GM19238 (cell line): Measurements from ENCODE around the gene CPLX1.
"Not testable (repeated sequence)": the region's sequence is repeated elsewhere in the genome, so short reads cannot be mapped to it uniquely, and the experiment has no call there.

Experiments
- DNase-seq: peaks from one replicate; pipeline ENCODE4 v3.0.0; 2011; ENCODE audit warnings: low spot score; ENCODE audit not compliant: insufficient read length

CPLX1 gene

DNA sequence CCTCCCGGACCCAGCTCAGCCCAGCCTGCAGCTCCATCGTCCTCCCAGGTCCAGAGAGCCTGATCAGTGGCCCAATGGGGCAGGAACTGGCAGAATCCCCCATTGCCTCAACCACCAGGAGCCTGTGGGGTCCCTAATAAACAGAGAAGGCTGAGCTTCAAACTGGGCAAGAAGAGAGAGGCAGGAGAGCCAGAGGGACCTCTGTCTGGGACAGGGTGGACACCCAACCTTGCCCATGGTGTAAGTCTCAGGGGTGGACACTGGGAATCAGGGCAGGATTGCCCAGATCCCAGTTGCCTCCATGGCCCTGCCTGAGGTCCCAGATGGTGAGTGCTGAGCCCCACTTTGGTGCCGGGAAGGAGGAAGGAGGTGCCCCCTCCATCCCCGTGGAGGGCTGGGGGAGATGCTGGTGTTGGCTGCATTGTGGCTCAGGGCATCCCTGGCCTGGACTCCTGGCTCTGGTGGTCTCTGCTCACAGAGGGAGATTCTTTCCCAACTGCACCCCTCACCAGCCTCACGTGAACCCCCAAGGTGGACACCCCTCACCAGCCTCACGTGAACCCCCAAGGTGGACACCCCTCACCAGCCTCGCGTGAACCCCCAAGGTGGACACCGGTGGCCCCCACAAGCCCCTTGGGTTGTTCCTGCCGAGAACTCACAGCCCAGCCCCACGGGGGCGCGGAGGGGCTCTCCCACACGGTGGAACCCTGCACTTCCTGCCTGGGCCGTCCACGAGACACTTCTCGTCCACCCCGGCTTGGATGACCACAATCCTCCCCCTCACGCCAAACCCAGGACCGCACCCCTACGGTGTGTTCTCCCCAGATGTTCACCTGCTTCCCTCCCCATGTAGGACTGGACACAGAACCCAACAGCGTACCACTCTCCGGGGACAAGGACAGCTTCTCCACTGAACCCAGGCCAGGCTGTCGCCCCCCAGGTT is 5.4 kb downstream of the CPLX1 start:
- DNase-seq = no peak

DNA sequence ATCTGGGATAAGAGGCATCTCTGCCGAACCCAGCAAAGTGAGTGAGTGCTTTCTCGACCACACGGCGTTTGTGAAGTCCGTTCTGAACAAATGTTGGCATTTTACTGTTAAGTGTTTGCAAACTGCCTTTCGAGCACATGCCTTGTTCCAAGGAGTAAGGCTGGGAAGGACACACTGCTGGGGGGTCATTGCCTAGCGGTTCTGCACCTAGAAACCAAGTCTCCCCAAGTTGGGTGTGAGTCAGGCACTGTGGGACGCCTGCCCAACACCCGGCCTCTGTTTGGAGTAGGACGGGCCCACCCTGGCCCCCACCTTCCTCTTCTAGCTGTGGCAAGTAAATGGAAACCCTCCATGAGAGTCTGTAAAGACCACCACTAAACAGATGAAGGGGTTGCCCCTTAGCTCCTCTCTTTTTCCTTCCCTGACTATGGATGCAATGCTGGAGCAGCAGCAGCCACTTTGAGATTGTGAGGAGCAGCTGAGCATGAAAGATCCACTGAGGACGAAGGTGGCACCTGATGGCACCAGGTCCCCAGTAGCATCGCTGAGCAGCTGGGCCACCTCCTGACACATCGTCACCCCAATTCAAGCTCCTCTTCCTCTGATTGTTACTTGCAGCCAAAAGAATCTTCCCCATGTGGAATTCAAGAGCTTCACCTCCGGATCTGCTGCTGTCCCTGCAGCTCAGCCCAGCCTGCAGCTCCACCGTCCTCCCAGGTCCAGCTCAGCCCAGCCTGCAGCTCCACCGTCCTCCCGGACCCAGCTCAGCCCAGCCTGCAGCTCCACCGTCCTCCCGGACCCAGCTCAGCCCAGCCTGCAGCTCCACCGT is 6.3 kb downstream of the CPLX1 start:
- DNase-seq = no peak

DNA sequence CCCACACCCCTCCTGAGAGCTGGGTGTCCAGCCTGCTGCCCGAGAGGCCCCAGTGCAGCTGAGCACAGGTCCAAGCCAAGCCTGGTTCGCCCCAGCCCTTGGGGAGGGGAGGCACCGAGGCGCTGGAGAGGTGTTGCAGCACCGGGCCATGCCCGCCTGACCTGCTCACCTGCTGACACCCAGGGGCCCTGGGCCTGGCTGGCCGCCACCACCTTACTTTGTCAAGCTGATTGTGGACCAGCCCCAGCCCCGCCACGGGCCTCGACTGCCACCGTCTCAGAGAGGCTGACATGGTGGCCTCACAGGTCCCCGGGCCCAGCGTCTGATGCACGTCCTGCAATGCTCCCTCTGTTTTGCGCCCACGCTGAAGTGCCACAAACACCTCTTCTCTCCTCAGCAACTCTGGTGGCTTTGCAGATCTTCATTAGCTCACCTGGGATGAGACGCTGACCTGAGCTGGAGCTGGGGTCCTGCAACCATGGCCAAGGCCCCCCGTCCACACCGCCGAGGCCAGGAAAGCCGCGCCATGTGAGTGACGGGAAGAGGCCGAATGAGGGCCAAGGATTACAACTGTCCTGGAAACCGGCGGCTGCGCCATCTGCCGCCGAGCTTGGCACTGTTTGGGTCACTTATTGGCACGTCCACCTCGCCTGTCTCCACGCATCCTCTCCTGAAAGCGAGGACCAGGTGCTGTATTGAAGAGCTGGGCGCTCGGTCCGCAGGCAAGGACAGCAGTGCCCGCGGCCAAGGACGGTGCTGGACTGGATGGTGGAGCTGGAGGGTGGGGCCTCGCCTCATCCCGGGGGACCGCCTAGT is 7.6 kb downstream of the CPLX1 start:
- DNase-seq = no peak

DNA sequence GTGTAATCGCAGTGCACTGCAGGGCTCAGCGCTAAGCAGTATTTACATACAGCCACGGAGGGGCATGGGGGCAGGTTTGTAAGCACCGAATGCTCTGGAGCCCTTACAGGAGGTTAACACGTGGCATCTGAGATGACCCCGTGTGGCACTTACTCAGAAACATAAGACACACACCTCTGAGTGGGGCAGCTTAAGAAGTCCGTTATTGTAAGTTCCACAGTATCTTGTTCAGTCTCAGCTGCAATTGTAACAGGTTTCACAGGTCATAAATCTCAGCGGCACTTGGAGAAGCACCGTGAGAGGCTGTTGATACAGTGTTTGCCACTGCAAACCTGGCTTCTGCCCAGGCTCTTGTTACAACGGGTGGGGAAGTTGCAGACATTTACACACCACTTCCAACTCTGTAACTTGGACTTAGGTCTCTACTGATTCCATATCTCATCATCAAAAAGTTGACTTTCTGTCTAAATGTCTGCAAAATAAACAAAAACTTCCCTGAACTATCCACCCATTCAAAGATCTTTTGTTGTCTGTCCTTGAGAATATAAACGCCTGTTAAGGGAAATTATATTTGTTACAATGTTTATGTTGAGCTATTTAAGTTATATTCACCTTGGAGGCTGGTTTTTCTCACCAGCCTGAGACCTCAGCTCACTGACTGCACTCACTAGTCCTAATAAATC is 10.3 kb downstream of the CPLX1 start:
- DNase-seq = no peak

DNA sequence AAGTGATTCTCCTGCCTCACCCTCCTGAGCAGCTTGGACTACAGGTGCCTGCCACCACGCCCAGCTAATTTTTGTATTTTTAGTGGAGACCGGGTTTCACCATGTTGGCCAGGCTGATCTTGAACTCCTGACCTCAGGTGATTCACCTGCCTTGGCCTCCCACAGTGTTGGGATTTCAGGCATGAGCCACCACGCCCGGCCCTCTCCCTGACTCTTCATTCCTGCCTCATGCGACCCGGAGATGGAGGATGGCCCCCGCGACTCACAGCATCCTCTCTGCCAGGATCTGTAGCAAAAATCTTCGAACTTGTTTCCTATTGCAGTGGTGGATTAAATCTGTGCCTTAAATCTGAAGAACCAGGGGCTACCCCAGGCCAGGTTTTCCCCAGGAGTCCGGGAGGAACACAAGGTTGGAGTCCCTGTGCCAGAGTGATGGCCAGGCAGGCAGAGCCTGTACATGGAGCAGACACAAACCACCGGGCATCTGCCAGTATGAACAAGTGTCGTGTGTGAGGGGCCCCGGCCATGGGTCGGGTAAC is 11.5 kb downstream of the CPLX1 start:
- no peak for DNase-seq

DNA sequence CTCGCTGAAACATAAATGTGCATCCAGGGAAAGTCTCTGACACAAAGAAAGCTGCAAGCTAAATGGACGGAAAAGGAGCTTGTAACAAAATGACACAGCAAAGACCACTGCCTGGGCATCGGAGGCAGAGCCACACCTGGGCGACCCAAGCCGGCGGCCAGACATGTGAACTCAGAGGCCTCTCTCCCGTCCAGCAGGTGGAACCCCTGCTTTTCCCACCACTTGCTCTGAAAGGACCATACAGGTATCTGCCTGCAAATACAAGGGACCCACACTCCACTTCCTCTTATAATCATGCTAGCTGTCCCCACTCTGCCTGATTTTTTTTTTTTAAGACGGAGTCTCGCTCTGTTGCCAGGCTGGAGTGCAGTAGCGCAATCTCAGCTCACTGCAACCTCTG is 12.0 kb downstream of the CPLX1 start:
- no peak for DNase-seq

DNA sequence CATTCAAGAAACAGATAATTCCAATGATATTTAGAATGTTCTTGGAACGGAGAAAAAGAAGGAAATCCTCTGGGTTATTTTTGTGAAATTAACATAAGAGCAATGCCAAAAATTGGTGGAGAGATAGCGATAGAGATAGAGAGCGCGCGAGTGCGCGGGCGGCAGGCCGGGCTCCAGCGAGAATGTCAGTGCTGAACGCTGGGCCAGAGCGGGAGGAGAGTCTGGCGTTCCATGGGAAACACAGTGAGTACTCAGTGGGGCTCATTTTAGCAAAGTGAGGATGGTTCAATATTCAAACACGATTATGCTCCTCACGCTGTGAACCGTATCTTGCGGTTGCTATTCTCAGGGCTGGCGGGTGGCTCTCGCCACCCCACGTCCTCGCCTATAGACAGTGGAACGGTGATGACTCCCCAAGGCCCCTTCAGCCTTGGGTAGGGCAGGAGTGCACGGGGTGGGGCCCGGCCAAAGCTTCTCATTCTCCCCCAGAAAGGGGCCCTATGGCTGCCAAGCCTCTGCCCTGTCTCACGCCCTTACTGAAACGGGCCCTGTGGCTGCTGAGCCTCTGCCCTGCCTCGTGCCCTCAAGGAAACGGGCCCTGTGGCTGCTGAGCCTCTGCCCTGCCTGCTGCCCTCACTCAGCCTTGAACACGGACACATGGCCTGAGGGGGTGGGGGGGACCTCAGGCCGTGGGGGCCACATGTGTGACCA is 16.9 kb downstream of the CPLX1 start:
- no peak for DNase-seq

DNA sequence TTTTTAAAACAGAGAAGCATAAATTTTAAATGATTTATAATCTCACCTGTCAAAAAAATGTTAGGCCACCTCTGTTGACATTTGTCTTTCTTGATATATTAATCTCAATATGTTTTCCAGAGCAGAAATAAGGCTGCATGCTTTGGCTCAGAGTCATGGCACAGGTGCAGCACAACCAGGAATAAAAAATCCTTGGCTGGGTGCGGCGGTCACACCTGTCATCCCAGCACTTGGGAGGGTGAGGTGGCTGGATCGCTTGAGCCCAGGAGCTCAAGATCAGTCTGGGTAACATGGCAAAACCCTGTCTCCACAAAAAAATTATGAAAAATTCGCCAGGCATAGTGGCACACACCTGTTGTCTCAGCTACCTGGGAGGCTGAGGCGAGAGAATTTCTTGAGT is 18.1 kb downstream of the CPLX1 start:
- no peak for DNase-seq

DNA sequence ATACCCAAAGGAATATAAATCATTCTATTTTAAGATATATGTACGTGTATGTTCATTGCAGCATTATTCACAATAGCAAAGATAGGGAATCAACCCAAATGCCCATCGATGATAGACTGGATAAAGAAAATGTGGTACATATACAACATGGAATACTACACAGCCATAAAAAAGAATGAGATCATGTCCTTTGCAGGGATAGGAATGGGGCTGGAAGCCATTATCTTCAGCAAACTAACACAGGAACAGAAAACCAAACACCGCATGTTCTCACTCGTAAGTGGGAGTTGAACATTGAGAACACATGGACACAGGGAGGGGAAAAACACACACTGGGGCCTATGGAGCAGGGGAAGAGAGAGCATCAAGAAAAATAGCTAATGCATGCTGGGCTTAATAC is 18.9 kb downstream of the CPLX1 start:
- not testable (repeated sequence) for DNase-seq

DNA sequence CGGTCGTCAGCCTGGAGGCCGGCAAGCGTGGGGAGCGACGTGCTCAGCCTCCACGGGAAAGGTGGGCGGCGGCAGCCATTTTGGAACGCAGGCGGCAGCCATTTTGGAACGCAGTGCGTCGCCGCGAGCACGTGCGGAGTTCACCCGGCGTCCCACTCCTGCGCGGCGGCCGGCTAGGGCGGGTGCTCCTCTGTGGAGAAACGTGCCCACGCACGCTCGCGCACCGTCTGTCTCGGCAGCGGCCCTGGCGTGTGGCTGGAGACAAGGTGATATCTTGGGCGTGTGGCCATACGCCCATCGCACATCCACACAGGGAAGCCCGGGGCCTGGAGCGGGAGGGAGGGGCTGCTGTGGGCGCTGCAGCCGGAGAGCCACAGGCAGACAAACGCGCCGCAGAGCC is 21.1 kb downstream of the CPLX1 start:
- no peak for DNase-seq

DNA sequence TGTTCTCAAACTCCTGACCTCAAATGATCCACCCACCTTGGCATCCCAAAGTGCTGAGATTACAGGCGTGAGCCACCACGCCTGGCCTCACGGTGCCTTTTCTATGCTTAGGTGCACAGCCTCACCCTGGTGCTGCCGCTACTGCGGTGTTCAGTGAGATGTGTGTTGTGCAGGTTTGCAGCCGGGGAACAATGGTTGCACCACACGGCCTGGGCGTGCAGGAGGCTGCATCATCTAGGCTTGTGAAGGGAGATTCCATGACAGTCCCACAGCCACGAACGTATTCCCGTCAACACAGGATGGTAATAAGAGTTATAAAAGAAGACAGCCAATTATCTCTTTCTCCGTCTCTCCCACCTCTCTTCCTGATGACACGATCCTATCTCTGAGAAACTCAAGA is 22.0 kb downstream of the CPLX1 start:
- no peak for DNase-seq

DNA sequence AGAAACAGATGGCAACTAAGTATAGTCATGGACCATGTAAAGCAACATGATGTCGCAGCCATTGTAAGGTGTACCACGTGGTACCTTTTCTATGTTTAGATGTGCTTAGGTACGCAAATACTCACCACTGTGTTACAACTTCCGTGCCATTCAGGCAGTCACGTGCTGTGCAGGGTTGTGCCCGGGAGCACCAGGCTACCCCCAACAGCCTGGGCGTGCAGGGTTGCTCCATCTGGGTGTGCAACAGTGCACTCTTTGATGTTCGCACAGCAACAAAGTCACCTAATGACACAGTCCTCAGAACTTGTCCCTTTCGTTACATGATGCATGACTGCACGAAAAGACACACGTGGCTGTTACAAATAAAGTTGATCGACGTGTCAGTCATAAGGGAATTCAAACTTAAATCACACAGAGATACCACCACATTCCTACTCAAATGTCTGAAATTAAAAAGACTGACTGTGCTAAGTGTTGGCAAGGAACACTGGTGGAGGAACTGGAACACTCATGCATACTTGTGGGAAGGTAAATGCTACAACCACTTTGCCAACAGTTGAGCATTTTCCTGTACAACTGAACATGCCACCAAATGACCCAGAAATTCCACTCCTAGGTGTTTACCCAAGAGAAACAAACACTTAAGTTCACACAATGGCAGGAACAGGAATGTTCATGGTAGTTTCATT is 24.3 kb downstream of the CPLX1 start:
- DNase-seq = no peak

DNA sequence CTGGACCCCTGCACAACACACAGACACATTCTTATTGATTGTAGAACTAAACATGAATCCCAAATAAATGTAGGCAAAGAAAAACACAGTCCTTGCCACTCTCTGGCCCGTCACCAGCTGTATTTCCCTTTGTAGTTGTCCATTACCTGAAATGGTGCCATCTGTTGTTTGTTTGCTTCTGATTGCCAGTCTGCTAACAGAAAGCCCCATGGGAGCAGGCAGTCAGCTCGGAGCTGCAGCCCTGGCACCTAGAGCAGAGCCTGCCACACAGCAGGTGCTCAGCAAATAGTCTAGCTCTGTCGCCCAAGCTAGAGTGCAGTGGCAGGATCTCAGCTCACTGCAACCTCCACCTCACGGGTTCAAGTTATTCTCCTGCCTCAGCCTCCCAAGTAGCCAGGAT is 28.9 kb downstream of the CPLX1 start:
- no peak for DNase-seq

DNA sequence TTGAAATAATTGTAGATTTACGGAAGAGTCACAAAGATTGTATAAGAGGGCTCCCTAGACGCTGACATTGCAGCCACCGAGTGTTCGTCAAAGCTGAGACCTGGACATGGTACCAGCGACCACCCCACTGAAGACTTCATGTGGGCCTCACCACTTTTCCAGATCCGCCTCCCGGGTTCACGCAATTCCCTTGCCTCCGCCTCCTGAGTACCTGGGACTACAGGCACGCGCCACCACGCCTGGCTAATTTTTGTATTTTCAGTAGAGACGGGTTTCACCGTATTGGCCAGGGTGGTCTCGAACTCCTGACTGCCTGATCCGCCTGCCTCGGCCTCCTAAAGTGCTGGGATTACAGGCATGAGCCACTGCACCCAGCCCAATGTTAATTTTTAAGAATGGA is 29.7 kb downstream of the CPLX1 start:
- DNase-seq = no peak

DNA sequence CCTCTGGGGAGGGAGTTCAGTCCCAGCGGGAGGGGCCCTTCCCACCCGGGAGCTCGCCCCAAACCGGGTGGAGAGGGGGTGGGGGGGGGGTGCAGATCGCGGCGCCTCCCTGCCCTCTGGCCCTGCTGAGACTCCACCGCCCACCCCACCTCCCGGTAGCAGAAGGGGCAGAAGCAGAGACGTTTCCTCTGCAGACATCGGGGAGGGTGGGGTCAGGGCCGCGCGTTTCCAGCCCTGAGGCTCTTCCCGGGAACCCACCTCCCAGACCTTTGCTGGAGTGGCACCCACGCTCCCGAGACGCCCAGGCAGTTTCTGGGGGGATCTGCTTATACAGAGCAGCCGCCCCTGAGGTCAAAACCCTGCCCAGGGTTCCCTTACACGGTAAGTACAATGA is 30.2 kb downstream of the CPLX1 start:
- no peak for DNase-seq

DNA sequence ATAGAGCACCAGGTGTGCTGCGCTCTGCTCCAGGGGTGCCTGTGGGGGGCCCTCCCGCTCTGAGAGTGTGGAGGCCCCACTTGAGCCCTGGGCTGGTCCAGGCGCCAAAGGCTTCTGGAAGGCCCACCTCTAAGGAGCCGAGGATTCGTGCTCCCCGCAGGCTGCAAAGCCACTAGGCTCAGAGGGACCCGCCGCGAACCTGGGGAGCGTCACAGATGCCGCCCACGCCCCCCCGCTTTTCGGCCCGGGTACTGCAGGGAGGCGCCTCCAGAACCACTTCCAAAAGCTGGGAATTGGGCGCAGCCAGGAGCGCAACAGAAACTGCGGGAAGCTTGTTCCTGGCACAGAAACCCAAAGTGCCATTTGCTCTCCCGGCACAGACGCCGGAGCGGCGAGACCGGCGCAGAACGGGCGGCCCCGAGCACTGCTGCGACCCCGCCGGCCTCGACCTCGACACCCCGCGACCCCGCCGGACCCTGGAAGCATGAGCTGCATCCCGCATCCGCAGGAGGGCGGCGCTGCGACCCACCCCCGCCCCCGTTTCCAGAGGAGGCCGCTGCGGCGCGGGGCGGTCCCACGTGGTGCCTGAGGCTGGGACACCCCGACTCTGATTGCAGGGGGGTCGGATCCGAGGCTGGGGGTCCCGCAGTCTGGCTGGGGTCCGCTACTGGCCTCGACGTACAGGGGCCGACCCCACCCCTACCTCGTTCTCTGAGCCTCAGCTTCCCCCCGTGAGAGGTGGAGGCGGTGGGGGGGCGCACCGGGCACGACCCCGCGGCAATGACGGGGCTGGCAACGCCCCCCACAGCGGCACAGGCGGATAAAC is 30.8 kb downstream of the CPLX1 start:
- DNase-seq = no peak

DNA sequence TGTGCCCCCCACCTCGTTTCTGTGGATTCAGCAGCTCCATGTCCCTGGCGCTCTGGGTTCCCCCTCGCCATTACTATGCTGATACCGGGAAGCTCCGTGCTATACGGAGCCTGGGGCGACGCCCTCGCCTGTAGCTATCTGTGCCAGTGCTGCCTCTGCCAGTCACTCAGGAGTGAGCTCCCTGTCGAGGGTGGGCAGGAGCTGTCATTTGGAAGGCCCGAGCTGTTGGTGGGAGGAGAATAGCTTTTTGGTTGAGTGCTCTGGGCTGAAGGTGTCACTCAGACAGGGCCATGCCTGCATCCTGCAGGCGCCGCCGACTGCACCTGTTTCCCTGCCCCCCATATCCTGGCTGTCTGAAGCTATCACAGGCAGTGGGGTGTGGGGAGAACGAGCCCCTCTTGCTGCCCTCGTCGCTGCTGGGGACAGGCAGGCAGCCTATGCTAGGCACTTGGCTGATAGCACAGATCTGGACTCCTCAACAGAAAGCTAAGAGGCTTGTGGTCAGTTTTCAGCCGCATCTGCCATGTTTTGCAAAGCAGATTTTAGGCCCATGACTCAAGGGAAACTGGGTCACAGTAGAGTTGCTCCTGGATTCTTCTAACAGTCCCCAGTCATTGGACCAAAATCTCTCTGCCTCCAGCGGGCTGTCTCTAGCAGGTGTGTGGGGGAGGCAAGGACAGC is 31.8 kb downstream of the CPLX1 start:
- DNase-seq = no peak
